HG02588 (cell line): ENCODE results near the gene WDFY4.

Experiments
- ATAC-seq: cut with Tn5 transposase; IDR thresholded peaks from one replicate; pipeline ENCODE4 v1.9.1; 2021; ENCODE audit warnings: mild to moderate bottlenecking, moderate library complexity; ENCODE audit not compliant: unreplicated experiment

Gene WDFY4

GRCh38 chr10:48934672-48935501 lies 250.2 kb downstream of the WDFY4 start:
- no peak for ATAC-seq

GRCh38 chr10:48935577-48935976 lies 250.9 kb downstream of the WDFY4 start:
- ATAC-seq: no peak

- ATAC-seq: no peak
Measured at GRCh38 chr10:48937796-48938195, 253.1 kb downstream of the WDFY4 start.

- no peak for ATAC-seq
Measured at GRCh38 chr10:48938281-48938680, 253.6 kb downstream of the WDFY4 start.

DNA sequence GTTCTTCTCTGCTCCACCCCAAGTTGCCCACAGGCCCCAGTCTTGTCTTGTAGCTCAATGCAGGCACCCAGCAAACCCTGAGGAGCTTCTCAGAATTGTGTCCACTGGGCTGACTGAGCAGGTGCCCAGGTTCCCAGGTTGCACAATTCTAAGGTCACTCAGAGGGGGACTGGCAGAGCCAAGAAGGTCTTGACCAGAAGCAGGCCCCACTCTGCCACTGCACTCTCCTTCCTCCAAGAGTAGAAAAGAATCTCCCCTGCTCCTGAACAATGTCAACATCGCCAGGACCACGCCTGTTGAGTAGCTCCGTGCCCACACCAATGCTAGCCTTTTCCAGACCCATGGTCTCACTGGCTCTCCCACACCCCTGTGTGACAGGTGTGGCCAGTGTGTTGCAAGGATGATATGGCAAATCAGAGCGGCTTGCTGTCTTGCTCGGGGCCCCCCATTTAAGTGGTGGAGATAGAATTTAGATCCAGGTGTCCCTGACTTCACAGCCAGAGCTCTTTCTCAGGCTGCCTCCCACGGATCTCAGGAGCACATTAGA lies 254.4 kb downstream of the WDFY4 start:
- no peak for ATAC-seq

DNA sequence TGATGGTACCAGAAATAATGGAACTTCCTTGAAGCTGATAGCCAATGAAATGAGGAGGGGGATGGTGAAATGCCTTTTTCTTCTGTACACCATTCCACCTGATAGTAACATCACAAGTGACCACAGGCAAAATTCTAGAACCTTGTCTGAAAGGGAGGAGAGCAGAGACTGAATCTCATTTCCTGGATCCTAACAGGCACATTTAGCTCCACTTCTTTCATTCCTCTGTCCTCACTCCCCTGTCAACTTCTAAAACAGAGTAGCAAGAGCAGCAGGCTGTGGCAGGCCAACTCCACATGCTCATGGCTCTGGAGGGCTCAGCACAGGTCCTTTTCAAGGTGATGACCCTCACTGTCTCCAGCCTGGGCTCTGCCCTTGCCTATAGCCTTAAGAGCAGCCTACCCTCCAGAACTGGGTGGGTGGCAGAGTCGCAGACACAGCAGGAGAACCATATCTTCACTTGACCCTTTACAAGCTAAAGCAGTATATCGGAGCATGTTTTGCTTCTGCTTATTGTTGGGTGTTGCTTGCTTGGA lies 255.2 kb downstream of the WDFY4 start, which contains the start of gene LRRC18:
TSS of gene LRRC18 (minus strand) at position 51 of the 536 bp plus-strand sequence. CDS start 25,685 bp downstream, outside the sequence.
- no peak for ATAC-seq

GRCh38 chr10:48940372-48940771 lies 255.7 kb downstream of the WDFY4 start:
- ATAC-seq: no peak

DNA sequence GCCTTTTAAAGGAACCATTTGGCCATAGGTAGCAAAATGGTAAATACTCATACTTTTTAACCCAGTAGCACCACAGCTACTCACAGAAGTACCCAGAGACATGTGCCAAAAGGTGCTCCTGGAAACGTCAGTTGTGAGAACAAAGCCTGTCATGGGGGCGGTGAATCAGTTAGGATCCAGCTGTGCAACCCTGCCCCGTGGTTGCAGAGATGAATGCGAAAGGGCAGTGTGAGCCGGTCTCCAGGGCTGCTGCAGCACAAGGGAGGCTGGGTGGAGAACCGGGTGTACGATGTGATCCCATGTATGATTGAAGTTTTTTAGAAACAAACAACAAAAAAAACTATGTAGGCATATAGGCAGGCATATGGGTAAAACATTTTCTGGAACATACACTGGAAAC lies 256.3 kb downstream of the WDFY4 start:
- no peak for ATAC-seq

DNA sequence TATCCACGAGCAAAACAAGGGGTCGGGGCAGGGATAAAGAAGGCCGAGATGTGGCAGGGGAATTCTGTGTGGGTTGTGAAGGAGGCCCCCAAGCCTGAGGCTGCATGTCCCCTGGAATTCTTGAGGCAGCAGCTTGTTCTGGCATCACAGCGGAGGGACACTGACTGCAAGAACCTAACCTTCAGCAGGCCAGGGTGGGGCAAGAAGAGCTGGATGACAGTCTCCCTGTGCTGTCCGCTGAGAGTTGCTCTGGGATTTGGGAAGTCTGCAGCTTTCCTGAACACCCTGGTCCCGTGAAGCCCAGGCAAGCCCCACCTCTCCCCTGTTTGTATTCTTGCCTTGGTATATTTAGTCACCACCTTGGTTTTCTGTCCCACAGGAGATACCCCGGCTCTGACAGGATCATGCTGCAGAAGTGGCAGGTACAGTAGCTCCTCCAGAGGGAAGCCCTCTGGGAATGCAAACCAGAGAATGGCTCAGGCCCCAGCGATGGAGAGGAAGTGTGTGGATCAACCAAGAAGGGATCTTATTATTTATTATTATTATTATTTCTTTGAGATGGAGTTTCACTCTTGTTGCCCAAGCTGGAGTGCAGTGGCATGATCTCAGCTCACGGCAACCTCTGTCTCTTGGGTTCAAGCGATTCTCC lies 256.9 kb downstream of the WDFY4 start:
- ATAC-seq: no peak

- no peak for ATAC-seq
Measured at GRCh38 chr10:48943096-48943495, 258.4 kb downstream of the WDFY4 start.

DNA sequence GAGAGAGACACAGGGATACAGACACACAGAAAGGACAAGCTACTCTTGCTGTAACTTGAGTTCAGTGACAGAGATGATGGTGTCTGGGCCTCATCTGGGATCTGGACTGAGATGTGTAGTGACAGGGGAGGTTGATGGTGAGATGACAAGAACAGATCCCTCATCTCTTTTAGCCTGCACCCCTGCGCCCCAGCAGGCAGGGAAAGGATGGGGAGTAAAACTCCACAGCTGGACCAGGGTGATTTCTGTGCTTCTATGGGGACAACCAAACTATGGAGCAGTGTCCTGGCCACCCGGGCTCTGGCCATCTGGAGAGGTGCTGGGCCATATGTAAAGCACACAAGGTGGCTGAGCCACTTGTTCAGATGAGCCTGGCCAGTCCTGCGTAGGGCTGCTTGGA lies 259.5 kb downstream of the WDFY4 start:
- no peak for ATAC-seq

GRCh38 chr10:48945441-48946130 lies 260.9 kb downstream of the WDFY4 start:
- ATAC-seq: no peak

DNA sequence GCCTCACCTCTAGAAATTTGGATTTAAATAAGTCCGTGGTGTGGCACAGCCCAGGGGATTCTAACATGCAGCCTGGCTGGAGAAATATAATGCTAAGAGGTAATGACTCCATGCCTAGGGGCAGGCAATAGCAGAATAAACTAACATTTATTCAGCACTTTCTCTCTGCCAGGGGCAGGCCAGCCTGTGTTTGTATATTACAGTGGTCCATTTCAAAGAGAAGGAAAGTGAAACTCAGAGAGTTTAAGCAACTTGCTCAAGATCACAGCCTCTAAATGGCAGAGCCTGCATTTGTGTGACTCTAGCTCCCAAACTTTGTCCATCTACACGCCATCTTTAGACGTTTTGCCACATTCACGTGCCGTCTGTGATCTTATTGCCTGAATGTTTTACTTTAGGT lies 261.7 kb downstream of the WDFY4 start:
- no peak for ATAC-seq

DNA sequence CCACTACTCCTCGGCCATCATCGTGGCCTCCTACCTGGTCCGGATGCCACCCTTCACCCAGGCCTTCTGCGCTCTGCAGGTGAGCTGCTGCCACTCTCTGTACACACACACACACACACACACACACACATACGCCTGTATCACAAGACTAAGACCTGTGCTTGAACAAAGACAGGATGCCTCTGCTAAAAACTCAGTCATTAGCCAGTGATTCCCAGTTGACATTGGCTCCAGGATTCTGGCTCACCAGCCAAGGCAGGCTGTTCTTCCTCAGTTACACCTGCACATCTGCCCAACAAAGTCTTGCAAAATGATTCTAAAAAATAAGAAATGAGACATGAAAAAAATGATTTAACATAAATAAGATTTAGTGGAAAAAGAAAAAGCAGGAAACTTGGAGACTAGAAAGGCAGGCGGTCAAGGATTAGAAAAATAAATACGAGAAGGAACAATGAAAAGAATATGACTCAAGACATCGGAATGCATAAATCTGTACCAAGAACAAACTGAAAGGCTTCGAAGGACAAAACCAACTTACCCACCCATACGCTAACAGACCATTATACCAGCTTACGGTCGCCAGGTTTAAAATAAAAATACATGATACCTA lies 262.3 kb downstream of the WDFY4 start:
- ATAC-seq: no peak

DNA sequence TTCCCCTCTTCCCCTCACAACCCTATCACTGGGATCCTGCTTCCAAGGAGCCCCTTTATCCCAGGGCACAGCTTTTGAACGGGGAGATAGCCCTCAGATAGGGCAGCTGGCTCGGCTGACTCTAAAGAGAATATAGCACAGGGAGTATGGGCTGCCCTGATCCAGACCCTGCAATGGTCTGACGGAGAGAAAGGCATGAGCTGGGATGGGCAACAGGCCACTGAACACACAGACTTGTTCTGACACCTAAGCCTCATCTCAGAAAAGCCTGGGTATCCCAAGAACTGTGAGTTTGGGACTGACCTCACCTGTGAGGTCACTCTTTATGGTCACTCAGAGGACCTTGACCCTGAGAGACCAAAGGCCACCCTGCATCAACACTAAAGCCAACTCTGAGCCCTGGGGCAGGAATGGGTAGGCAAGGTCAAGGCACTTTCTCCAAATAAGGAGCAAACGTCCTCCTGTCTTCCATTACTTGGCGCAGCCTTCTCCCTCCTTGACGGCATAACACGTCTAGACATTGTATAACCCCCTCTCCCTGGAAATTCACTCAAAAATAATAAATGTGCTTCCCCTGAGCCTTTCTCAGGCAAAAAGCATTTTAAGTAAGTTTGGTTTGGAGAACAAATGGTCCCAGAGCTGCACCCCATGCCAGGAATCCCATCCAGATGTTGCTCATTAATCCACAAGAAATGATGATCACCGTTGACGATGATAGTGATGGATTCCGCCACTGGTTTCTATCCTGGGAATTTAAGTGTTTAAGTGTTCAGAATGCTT lies 263.2 kb downstream of the WDFY4 start:
- ATAC-seq: no peak

- no peak for ATAC-seq
Measured at GRCh38 chr10:48948470-48949037, 263.9 kb downstream of the WDFY4 start.

DNA sequence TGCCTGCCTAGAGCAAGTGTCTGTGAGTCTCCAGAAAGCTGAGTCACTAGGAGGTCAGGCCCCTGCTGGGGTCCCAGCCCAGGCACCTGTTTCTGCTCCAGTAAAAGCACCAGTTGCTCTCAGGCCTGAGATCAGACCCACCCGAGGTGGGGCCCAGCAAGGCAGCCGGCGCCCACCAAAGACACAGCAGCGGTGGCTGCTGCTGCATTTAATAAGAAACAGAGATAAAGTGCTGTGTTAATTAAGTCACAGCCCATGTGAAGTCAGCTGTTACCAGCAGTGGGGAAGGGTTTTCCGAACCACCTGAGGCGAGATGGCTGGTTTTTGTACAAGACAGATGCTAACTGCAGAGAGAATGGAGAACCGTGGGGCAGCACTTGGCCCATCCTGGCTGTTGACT lies 267.0 kb downstream of the WDFY4 start:
- no peak for ATAC-seq

- no peak for ATAC-seq
Measured at GRCh38 chr10:48957361-48958151, 272.9 kb downstream of the WDFY4 start.
